GM19099 (cell line): Measurements from ENCODE around the gene EXOC6B.

Source experiments
- POLR2A ChIP-seq: IDR thresholded peaks from 3 replicates; pipeline ENCODE4 v1.6.1; 2011; ENCODE audit warnings: low read depth; ENCODE audit not compliant: insufficient read length; ENCODE audit errors: extremely low read depth

Gene EXOC6B

DNA sequence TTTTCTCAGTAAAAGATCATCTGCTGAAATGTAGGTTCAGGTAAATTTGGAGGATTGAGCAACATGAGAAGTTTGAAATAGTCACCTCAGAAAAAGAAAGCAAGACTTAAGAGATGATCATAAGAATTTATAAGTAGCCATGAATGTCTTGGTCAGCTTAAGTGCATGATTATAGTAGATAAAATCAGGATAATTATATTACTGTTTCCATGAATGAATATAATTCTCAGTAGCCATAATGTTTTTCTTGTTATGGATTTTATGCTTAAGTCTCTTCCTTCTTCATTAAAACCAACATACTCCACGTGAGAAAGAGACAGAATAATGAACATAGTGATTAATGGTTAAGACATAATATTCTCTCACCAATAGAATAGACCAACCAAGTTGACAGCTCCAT is 223.7 kb downstream of the EXOC6B start:
- TF ChIP-seq POLR2A = no peak

DNA sequence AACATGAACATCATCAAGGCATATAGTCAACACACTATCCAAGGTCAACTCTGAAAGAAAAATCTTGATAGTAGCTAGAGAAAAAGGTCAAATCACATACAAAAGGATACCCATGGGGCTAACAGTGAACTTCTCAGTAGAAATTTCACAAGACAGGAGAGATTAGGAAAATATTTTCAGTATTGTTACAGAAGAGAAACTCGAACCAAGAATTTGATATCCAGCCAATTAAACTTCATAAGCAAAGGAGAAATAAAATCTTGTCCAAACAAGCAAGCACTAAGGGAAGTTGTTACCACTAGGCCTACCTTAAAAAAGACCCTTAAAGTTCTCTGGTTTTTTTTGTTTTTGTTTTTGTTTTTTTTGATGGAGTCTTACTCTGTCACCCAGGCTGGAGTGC is 242.5 kb downstream of the EXOC6B start:
- TF ChIP-seq POLR2A = no peak

DNA sequence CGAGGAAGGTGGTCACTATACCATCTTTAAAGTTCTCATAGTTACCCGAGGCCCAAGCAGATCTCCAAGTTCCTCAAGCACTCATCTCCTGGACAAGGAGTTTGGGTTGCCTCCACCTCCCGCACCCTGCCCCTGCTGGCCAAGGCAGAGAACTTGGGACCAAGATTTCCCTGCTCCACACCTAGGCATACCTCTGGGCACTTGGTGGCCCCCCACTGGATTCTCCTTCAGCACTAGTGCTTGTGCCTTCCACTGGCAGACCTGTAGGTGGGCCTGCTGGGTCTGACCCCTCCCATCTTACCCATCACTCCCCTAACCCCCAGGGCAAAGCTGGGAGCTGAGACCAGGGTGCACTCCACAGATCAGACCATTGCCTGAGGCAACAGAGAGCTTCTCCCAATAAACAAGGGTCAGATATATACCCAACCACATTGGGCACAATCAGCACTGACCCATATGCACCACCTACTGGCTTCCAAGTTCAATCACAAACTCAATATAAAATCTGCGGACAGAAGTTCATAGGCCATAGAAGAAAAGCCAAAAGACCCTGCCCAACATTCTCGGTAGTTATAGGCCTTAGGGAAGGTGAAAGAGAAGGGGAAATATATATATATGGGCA is 244.2 kb downstream of the EXOC6B start:
- TF ChIP-seq POLR2A = no peak

DNA sequence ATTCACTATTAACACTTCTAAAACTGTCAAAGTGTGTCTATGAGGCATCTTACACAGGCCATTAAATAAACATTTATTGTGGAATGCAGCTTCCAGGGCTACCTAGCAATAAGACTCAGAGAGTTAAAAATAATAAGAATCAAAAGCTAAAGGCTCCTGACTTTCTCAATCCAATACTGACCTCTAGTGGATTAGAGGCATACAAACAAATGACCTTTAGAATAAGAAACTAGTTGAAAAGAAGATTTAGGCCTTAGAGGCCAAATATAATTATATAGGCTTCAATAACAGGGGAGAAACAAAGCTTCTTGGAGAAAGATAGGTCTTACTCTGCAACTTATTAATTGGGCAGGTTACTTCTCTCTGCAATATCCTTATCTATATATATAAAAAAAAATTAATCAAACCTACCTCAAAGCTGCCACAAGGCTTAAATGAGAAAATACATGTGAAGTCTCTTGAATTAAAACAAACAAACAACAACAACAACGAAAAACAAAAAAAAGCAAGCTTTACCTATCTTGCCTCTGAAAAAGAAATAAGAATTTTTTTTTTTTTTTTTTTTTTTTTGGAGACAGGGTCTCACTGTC is 246.1 kb downstream of the EXOC6B start:
- TF ChIP-seq POLR2A = no peak

DNA sequence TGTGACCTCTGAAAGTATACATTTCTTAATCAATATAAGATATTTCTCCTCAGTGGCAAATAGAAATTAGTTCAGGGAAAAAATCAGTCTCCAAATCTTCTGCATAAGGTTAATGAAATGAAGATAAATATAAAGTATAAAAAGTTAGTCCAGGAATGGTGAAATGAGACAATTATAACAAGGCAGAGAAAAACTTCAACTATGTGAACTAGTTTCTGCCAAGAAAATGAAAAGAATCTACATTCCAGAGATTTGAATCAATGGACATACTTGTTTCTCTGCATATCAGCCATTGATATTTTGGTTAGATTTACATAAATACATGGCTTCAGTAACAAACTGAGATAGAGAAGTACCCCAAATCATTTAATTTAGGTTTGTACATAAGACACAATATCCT is 249.0 kb downstream of the EXOC6B start:
- TF ChIP-seq POLR2A = no peak

DNA sequence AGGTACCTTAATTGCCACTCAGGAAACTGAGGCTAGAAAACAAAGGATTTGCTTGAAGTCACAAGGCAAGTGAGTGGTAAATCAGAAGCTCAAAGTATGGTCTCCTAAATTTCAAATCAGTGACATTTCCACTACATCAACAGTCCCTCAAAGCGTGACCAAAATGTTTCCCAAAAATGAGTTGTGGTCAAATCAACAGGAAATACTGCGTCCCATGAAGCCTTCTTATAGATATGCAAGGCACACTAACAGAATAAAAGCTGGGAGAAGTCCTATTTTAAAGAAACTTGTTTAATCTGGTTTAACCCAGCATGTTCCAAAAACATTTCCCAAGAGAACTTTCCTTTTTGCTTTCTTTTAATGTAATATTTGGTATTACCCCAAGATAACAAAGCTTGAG is 249.4 kb downstream of the EXOC6B start:
- no peak for TF ChIP-seq POLR2A

DNA sequence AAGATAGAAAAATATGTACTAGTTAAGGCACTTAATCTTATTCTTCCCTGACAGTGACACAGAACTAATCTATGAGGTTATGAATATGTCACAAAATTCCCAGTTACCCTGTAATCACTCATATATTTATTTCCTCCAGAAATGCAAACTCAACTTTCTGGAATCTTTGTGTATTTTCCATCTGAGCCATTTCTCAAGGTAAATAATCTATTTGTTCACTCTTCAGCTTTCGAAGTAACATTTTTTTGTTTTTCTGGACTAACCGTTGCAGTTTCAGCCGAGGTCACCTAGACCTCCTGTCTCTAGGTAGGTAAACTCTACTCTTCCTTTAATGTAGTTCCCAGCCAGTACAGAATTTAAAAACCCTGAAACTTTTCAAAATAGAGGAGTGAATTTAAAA is 250.9 kb downstream of the EXOC6B start:
- no peak for TF ChIP-seq POLR2A

DNA sequence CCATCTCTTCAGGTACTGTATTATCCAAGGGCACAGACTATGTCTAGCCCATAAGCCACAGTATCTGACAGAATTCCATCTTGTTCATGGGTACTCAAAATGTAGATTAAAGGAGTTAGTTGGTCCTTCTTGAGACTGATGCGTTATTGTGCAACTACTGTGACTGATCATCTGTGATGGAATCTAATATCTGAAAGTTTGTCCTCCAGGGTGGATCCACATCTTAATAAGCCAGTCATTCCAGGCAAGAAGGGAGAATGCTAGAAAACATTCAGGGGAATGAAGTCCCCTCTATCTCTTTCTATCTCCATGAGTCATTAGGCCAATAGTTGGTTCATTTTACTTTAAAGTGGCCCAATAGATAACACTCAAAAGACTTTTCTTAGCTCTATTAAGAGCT is 252.6 kb downstream of the EXOC6B start:
- no peak for TF ChIP-seq POLR2A

DNA sequence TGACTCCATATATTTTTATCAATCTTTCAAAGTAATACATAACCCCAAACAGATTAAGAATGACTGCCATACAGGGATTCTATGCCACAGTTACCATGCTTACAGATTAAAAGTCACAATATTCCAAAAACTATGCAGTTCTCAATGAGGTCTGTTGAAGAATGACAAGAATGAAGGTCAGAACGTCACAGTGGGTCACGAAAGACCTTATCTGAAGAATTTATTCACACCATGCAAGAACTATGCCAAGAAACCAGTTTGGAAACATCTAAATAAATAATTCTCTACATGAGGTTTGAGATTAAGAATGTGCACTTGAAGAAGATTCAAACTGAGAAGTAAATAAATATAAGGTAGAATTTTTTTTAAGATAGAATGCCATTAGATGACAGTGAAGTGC is 253.3 kb downstream of the EXOC6B start:
- no peak for TF ChIP-seq POLR2A

DNA sequence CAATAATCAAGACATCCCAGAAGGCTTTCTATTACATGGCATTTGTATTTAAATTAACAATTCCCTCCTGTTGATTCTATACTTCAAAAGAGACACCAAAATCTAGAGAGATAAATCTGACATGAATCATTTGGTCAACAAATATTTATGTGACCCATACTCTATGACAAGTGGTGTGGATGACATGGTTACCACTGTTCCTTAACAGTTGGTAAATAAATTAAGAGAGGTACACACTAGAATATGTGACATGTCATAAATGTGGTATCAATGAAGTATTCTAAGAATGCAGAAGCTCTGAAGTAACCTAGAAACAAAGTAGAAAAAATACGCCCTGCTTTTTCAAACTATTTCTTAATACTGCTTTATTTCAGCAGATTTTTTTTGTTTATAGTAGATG is 255.4 kb downstream of the EXOC6B start:
- TF ChIP-seq POLR2A = no peak

DNA sequence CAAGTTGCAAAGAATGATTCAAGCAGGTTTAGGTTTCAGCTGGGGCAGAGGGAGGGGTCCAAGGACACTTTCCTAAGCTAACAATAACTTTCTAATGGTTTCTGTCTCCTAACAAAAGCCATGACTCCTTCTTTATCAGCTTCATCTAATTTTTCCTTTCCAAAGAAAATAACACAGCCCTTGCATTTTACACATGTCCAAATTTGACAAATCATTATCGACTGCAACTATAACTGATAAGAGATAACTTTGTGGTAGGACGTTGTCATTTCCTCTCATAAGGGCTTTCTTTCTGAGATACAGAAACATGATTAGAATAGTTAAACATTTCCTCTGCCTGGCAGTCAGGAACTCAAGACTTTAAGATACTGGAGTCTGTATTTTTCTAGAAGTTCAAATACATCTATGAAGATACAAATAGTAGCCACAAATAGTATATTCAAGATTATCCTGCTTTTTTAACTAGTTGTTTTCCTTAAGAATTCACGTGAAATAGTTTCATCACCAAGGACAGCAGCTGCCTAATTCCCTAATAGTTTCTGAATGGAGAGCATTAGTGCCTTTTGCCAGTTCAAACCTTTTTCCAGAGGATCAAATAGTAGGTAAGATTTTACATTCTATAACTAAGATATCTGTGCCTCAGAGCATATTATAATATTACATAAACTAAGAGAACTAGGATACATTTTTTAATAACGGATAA is 263.2 kb downstream of the EXOC6B start:
- no peak for TF ChIP-seq POLR2A

DNA sequence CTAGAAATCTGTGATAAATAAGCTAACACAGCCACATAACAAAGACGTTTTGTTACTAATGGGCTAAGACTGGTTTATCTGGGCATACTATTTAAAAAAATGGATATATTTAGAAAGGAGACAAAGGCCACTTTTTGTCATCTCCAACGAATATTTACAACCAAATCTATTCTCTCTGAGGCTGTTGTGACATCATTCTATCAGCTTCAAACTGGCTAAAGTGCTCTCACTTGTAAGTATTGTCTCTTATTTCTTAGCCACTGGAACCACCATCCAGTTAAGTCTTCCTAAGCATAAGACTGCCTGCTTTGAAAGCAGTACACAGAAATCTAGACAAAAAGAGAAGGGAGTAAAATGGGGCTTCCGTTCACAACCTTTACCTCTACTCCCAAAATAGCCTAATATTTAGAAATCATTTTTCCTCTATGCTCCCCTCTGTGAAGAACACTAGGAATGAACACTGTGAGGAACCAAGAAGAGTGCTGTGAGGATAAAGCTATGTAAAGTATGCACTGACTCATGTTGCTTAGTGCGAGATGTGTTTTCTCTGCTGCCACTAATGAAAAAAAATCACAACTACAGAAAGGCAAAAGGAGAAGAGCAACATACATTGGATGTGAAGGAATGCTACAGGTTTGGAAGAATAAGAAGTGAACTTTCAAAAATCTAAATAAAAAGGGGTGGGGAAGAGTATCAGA is 264.1 kb downstream of the EXOC6B start:
- no peak for TF ChIP-seq POLR2A

DNA sequence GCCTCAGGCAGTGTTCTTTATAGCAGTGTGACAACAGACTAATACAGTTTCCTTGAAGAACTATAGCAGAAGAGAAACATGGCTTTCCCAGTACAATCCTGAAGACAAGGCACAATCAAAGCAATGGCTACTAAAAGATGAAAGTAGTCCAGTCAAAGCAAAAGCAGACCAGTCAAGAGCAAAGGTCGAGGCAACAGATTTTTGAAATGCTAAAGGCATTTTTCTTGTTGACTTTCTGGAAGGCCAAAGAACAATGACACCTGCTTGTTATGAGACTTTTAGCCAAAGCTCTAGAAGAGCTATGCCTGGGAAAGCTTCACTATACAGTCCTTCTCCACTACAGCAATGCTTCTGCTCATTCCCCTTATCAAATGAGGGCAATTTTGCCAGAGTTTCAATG is 269.9 kb downstream of the EXOC6B start:
- TF ChIP-seq POLR2A = no peak

DNA sequence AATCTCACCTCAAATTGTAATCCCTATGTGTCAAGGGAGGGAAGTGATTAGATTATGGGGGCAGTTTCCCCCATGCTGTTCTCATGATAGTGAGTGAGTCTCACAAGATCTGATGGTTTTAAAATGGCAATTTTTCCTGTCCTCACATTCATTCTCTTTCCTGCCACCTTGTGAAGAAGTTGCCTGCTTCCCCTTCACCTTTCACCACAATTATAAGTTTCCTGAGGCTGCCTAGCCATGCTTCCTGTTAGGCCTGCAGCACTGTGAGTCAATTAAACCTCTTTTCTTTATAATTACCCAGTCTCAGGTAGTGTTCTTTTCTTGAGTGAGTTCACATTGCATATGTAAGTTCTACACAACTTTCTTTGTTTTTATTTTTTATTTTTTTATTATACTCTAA is 271.5 kb downstream of the EXOC6B start:
- no peak for TF ChIP-seq POLR2A

DNA sequence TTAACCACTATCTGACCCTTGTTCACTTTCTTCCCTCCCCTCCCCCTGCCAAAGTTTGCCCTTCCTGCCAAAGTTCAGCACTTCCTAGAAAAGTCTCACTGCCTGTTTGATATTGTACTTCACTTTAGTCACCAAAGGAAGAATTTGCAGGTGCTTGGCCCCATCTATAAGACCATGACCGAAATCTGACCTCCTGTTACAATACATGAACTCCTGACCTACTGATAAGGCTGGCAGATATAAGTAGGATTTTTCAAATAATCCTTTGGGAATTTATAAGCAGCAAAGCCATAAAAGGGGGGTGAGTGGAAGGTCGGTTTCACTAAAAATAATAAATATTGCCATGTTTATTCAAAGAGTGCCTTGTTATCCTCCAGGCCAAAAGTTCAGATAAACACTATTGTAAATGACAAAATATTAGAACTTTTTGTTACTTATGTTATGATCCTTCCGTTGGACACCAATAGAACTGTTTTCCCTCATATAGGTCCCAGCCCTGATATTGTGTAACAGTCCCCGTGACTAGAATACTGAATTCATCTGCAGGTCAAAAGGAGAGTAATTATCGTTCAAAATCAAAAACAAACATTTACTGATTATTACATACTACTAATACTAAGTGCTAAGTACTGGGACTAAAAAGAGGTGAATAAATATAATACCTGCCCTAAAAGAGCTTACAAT is 277.6 kb downstream of the EXOC6B start:
- TF ChIP-seq POLR2A = no peak
